Small intestine (tissue), 7 donors: ENCODE results near the gene SUFU. TPM values are rescaled to one million over a fixed set of nuclear protein-coding genes. Genes with fewer than 3 reads are reported as not detected.
A peak's percentile ranks its signal among the peaks of the same experiment; 100 is the strongest.

Experiments
- DNase-seq, 2 donors: peaks; one replicate each; pipeline versions ENCODE4 v3.0.0 to v3.0.0-alpha.2; 2013
- FAIRE-seq: peaks from 2 replicates; lab custom pipeline; 2012; peaks lifted over from hg19 to GRCh38; lab: Jason Lieb, UNC
- H3K27ac ChIP-seq, 3 donors: one replicate each; pipeline ENCODE4 v1.5.1; 2013; ENCODE audit warnings: low read length in 2 of 3, mild to moderate bottlenecking in 2 of 3, control low read depth in 1 of 3, inconsistent platforms in 1 of 3, low read depth in 1 of 3, moderate library complexity in 1 of 3
- H3K27me3 ChIP-seq, 3 donors: one replicate each; pipeline ENCODE4 v1.6.1; 2013; ENCODE audit warnings: low read length in 3 of 3, inconsistent platforms in 1 of 3; ENCODE audit not compliant: control insufficient read depth in 3 of 3, insufficient read depth in 3 of 3
- H3K36me3 ChIP-seq, 3 donors: one replicate each; pipeline ENCODE4 v1.6.1; 2013; ENCODE audit warnings: low read length in 3 of 3, inconsistent platforms in 1 of 3, low read depth in 1 of 3, mild to moderate bottlenecking in 1 of 3, moderate library complexity in 1 of 3; ENCODE audit not compliant: control insufficient read depth in 3 of 3, insufficient read depth in 2 of 3
- H3K4me1 ChIP-seq, 3 donors: one replicate each; pipeline ENCODE4 v1.6.1; 2013; ENCODE audit warnings: low read length in 2 of 3, inconsistent platforms in 1 of 3, low read depth in 1 of 3, mild to moderate bottlenecking in 1 of 3, moderate library complexity in 1 of 3; ENCODE audit not compliant: control insufficient read depth in 3 of 3, insufficient read depth in 2 of 3
- H3K4me3 ChIP-seq, 3 donors: one replicate each; pipeline ENCODE4 v1.5.1; 2013; ENCODE audit warnings: low read length in 3 of 3, control low read depth in 1 of 3, inconsistent platforms in 1 of 3, low read depth in 1 of 3, mild to moderate bottlenecking in 1 of 3, moderate library complexity in 1 of 3
- H3K9me3 ChIP-seq, 2 donors: one replicate each; pipeline ENCODE4 v1.6.1; 2013; ENCODE audit warnings: low read depth in 1 of 2, low read length in 1 of 2; ENCODE audit not compliant: control insufficient read depth in 2 of 2, insufficient read depth in 1 of 2
- WGBS, 3 donors: extraction: QIAGEN DNeasy Blood & Tissue Kit; methylation state at CpG; one replicate each; pipeline ENCODE4 v1.1.7; 2013; 5-methylcytosine and 5-hydroxymethylcytosine counted together
- polyA plus RNA-seq, 4 donors: library from polyadenylated mRNA; stranded (reverse) in 3 of 4; unstranded in 1 of 4; fragments of 200-250 nt in 3 of 4; fragments of 120-200 nt in 1 of 4; gene quantifications; one replicate each; pipeline versions ENCODE4 v1.2.1 to v1.2.3, GENCODE V29; 2013
- donor health status: healthy with polysubstance abuse.
- donor health status: control.
- donor health status: control.
- donor health status: Bipolar disorder and iron deficiency.
- donor health status: healthy.

Gene SUFU
- polyA plus RNA-seq, 4 donors: 2.2 to 15.0 (median 4.0) TPM

- WGBS, 3 donors: 0 to 1% (median 1%) methylated on average over 52 to 77 of the region's 77 CpGs
- peak overlapping the region; percentile 81 to 95 (median 92) for H3K4me3 ChIP-seq
- H3K9me3 ChIP-seq: no peaks in the 10 kb centered on the region
- H3K4me1 ChIP-seq: peaks cover 0 to 13% (median 0%) of the 10 kb centered on the region in 3 donors
- peak overlapping the region; percentile 94 to 97 (median 97) for H3K27ac ChIP-seq
- peaks cover 0 to 15% (median 0%) of the 10 kb centered on the region in 3 donors for H3K36me3 ChIP-seq
- no peak for FAIRE-seq
- no peaks in the 10 kb centered on the region for H3K27me3 ChIP-seq
- peak; percentile 98 for DNase-seq
Measured at GRCh38 chr10:102641880-102642735, 138.3 kb downstream of the SUFU start.

- Histone ChIP-seq H3K36me3 (peaks cover 0 to 22% (median 0%) of the 10 kb centered on the region in 3 donors), H3K4me3 (peak overlapping the region; percentile 81 to 95 (median 92)), H3K27ac (peak overlapping the region; percentile 94 to 97 (median 97)), H3K4me1 (peaks cover 0 to 20% (median 5%) of the 10 kb centered on the region in 3 donors), H3K9me3 (no peaks in the 10 kb centered on the region), H3K27me3 (no peaks in the 10 kb centered on the region)
- no peak for FAIRE-seq
- WGBS, 3 donors: 1% methylated on average over 29 to 45 of the region's 45 CpGs
- DNase-seq: peak; percentile 75 to 79
Measured at GRCh38 chr10:102642736-102643335, 139.1 kb downstream of the SUFU start.

GRCh38 chr10:102643336-102644065 is 139.7 kb downstream of the SUFU start:
- no peaks in the 10 kb centered on the region for H3K27me3 ChIP-seq
- H3K4me1 ChIP-seq: peaks cover 0 to 27% (median 9%) of the 10 kb centered on the region in 3 donors
- peak overlapping the region; percentile 94 to 97 (median 97) for H3K27ac ChIP-seq
- H3K9me3 ChIP-seq: no peaks in the 10 kb centered on the region
- WGBS, 3 donors: 1% methylated on average over 25 to 75 of the region's 76 CpGs
- no peak for FAIRE-seq
- peak; percentile 61 to 83 for DNase-seq
- H3K4me3 ChIP-seq: peak overlapping the region; percentile 81 to 95 (median 92)
- peaks cover 0 to 29% (median 0%) of the 10 kb centered on the region in 3 donors for H3K36me3 ChIP-seq

- Histone ChIP-seq H3K4me3 (peak within 1 kb of the TSS; percentile 81 to 95 (median 92)), H3K27me3 (no peaks in the 10 kb centered on the region), H3K9me3 (no peaks in the 10 kb centered on the region), H3K36me3 (peaks cover 0 to 36% (median 0%) of the 10 kb centered on the region in 3 donors), H3K4me1 (peaks cover 1 to 33% (median 12%) of the 10 kb centered on the region in 3 donors), H3K27ac (peak within 1 kb of the TSS; percentile 94 to 97 (median 97))
- FAIRE-seq: no peak
- WGBS, 3 donors: 0 to 1% (median 0%) methylated on average over 23 to 80 of the region's 80 CpGs
- peak; percentile 88 to 92 for DNase-seq
Measured at GRCh38 chr10:102644066-102644645, 140.4 kb downstream of the SUFU start, which contains the start of gene TRIM8. Gene TRIM8, plus strand, starts transcription at chr10:102644479. Its CDS starts 139 bp downstream, at chr10:102644618.

DNA sequence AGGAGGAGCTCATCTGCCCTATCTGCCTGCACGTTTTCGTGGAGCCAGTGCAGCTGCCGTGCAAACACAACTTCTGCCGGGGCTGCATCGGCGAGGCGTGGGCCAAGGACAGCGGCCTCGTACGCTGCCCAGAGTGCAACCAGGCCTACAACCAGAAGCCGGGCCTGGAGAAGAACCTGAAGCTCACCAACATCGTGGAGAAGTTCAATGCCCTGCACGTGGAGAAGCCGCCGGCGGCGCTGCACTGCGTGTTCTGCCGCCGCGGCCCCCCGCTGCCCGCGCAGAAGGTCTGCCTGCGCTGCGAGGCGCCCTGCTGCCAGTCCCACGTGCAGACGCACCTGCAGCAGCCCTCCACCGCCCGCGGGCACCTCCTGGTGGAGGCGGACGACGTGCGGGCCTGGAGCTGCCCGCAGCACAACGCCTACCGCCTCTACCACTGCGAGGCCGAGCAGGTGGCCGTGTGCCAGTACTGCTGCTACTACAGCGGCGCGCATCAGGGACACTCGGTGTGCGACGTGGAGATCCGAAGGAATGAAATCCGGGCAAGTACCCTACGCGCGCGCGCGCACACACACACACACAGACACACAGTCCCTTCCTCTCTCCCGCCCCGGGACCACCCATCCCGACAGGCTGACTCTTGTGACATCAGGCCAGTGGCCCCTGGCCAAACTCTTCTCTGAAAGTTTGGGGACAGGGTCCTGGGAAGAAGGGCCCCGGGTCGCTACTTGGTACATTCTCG is 141.0 kb downstream of the SUFU start:
- H3K36me3 ChIP-seq: peaks cover 0 to 42% (median 0%) of the 10 kb centered on the region in 3 donors
- peaks cover 2 to 40% (median 19%) of the 10 kb centered on the region in 3 donors for H3K4me1 ChIP-seq
- peak overlapping the region; percentile 94 to 97 (median 97) for H3K27ac ChIP-seq
- 0% methylated on average over 57 to 62 of the region's 62 CpGs for WGBS, 3 donors
- FAIRE-seq (no peak), DNase-seq (peak; percentile 84 to 92)
- H3K27me3 ChIP-seq: no peaks in the 10 kb centered on the region
- peak overlapping the region; percentile 81 to 95 (median 92) for H3K4me3 ChIP-seq
- H3K9me3 ChIP-seq: no peaks in the 10 kb centered on the region

- Histone ChIP-seq H3K36me3 (peaks cover 0 to 48% (median 0%) of the 10 kb centered on the region in 3 donors), H3K9me3 (no peaks in the 10 kb centered on the region), H3K4me1 (peaks cover 5 to 45% (median 25%) of the 10 kb centered on the region in 3 donors), H3K27ac (peak overlapping the region; percentile 94 to 97 (median 97)), H3K4me3 (peak overlapping the region; percentile 81 to 95 (median 92)), H3K27me3 (no peaks in the 10 kb centered on the region)
- WGBS, 3 donors: 0 to 2% (median 0%) methylated on average over 12 of the region's 12 CpGs
- FAIRE-seq (no peak), DNase-seq (peak; percentile 78 to 86)
Measured at GRCh38 chr10:102645388-102645740, 141.6 kb downstream of the SUFU start.

DNA sequence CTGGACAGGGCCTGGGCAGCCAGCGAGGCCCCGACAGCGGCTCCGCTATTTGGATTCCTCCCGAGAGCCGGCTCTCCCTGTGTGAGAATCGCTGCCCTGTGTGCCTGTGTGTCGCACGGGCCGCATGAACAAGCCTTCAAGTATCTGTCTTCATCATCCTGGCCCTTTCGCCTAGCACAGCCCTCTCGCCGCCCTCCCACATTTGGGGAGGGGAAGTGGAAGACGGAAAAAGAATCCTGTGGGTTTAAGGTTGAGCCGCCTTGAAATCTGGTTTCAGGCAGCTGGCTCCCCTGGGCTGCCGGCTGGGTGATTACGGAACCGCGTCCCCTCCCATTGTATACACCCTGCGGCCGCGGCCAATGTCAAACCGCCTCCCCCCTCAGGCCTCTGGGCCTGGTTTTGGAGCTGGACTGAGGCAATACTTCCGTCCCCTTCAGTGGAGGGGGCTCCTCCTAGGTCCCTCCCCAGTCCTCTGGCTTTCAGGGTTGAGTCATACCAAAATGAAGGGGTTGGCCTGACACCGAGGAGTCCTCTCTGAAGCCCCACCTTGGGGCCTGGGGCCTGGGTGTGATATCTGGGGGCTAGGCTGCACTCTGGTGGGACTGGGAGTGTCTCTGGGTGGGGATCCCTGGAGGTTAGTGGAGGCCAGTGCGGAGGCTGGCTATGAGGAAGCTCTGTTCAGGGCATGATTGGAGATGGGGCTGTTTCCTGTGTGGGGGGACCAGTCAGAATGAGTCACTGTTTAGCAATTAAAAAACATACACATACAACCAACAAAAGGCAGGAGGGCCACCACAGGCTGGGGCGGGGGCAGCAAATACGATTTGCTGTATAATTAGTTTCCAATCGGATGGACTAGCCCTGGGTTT is 142.2 kb downstream of the SUFU start:
- no peaks in the 10 kb centered on the region for H3K27me3 ChIP-seq
- H3K9me3 ChIP-seq: no peaks in the 10 kb centered on the region
- H3K36me3 ChIP-seq: peaks cover 0 to 53% (median 0%) of the 10 kb centered on the region in 3 donors
- FAIRE-seq (no peak), DNase-seq (peak; percentile 69 to 82)
- H3K27ac ChIP-seq: peak overlapping the region; percentile 94 to 97 (median 97)
- peak overlapping the region; percentile 81 to 95 (median 92) for H3K4me3 ChIP-seq
- peaks cover 6 to 51% (median 28%) of the 10 kb centered on the region in 3 donors for H3K4me1 ChIP-seq
- 0% methylated on average over 29 of the region's 29 CpGs for WGBS, 3 donors
